GM23338 (cell line): ENCODE data around the gene TK1. TPM values are rescaled to one million over a fixed set of nuclear protein-coding genes. Genes with fewer than 3 reads are reported as not detected.

ENCODE experiments used
- ATAC-seq: fragments of 200-7000 bp; cut with Tn5 transposase; 3 replicates; pipeline ENCODE4 v1.9.1; 2020
- DNase-seq: peaks from one replicate; pipeline ENCODE4 v3.0.0-alpha.2; 2015; ENCODE audit warnings: low spot score
- H2AFZ ChIP-seq: fragments of 200-600 bp; sonication (generic); 2 replicates; pipeline ENCODE4 v1.8.0; 2016; ENCODE audit warnings: antibody characterized with exemption, mild to moderate bottlenecking, moderate library complexity
- H3F3A ChIP-seq: fragments of 200-600 bp; sonication (generic); replicated peaks from 2 replicates; pipeline ENCODE4 v1.8.0; 2017; ENCODE audit warnings: antibody characterized with exemption, mixed run types, low read depth
- H3K27ac ChIP-seq: fragments of 200-600 bp; sonication (generic); 2 replicates; pipeline ENCODE4 v1.6.1; 2016; ENCODE audit warnings: low read depth
- H3K27me3 ChIP-seq: fragments of 200-600 bp; sonication (generic); 2 replicates; pipeline ENCODE4 v1.8.0; 2016; ENCODE audit warnings: mild to moderate bottlenecking, mixed run types, moderate library complexity; ENCODE audit not compliant: insufficient read depth
- H3K36me3 ChIP-seq: fragments of 200-600 bp; sonication (generic); 2 replicates; pipeline ENCODE4 v1.8.0; 2016; ENCODE audit warnings: mild to moderate bottlenecking; ENCODE audit not compliant: insufficient read depth
- H3K4me1 ChIP-seq: fragments of 200-600 bp; sonication (generic); 2 replicates; pipeline ENCODE4 v1.8.0; 2016; ENCODE audit warnings: mild to moderate bottlenecking, moderate library complexity; ENCODE audit not compliant: insufficient read depth
- H3K4me2 ChIP-seq: fragments of 200-600 bp; sonication (generic); 2 replicates; pipeline ENCODE4 v1.7.1; 2017; ENCODE audit warnings: mixed run types
- H3K4me3 ChIP-seq: fragments of 200-600 bp; sonication (generic); 2 replicates; pipeline ENCODE4 v1.6.1; 2016; ENCODE audit warnings: mixed run types
- H3K79me2 ChIP-seq: fragments of 200-600 bp; sonication (generic); replicated peaks from 2 replicates; pipeline ENCODE4 v1.8.0; 2017; ENCODE audit warnings: mild to moderate bottlenecking; ENCODE audit not compliant: insufficient read depth
- H3K9me2 ChIP-seq: fragments of 200-600 bp; sonication (generic); 2 replicates; pipeline ENCODE4 v1.8.0; 2017; ENCODE audit not compliant: insufficient read depth
- H4K20me1 ChIP-seq: fragments of 200-600 bp; sonication (generic); replicated peaks from 2 replicates; pipeline ENCODE4 v1.8.0; 2017; ENCODE audit warnings: mild to moderate bottlenecking; ENCODE audit not compliant: insufficient read depth
- H3K27ac Mint-ChIP-seq: 2 replicates; pipeline ENCODE4 v1.8.0; 2020; ENCODE audit warnings: inconsistent platforms, mild to moderate bottlenecking, moderate library complexity, mixed read lengths
- H3K27me3 Mint-ChIP-seq: 3 replicates; pipeline ENCODE4 v1.8.0; 2022; ENCODE audit warnings: low read depth, mild to moderate bottlenecking, moderate library complexity, mixed read lengths, inconsistent platforms; ENCODE audit not compliant: insufficient read depth, poor library complexity
- H3K36me3 Mint-ChIP-seq: 3 replicates; pipeline ENCODE4 v1.8.0; 2021; ENCODE audit warnings: low read depth, mild to moderate bottlenecking, inconsistent platforms, moderate library complexity, mixed read lengths
- H3K4me1 Mint-ChIP-seq: 3 replicates; pipeline ENCODE4 v1.8.0; 2020; ENCODE audit warnings: mild to moderate bottlenecking, inconsistent platforms, mixed read lengths
- H3K4me3 Mint-ChIP-seq: 3 replicates; pipeline ENCODE4 v1.8.0; 2021; ENCODE audit warnings: moderate library complexity, mild to moderate bottlenecking, inconsistent platforms, mixed read lengths
- H3K9me3 Mint-ChIP-seq: 3 replicates; pipeline ENCODE4 v1.8.0; 2020; ENCODE audit warnings: moderate library complexity, mild to moderate bottlenecking, inconsistent platforms, mixed read lengths
- CREB1 ChIP-seq: fragments of 250-450 bp; sonication (Bioruptor Pico); IDR thresholded peaks from 2 replicates; pipeline ENCODE4 v1.5.0; 2020; ENCODE audit warnings: low read depth, mild to moderate bottlenecking, moderate library complexity
- CTCF ChIP-seq, 2 experiments: fragments of 200-600 bp in 1 of 2; sonication (generic) in 1 of 2; conservative IDR thresholded peaks; 2 replicates each; pipeline versions ENCODE4 v1.5.1 to v1.6.1; 2016 to 2017; ENCODE audit warnings: antibody characterized with exemption in 2 of 2, low read depth in 2 of 2, mild to moderate bottlenecking in 2 of 2, moderate library complexity in 1 of 2
- ETS1 ChIP-seq: IDR thresholded peaks from 2 replicates; pipeline ENCODE4 v1.6.1; 2016; ENCODE audit warnings: antibody characterized with exemption
- EZH2 ChIP-seq: fragments of 200-600 bp; sonication (generic); IDR thresholded peaks from one replicate; pipeline ENCODE4 v1.8.0; 2017; ENCODE audit warnings: antibody characterized with exemption, mild to moderate bottlenecking, low read depth; ENCODE audit not compliant: unreplicated experiment
- EZH2phosphoT487 ChIP-seq: fragments of 200-600 bp; sonication (generic); IDR thresholded peaks from one replicate; pipeline ENCODE4 v1.8.1; 2018; ENCODE audit warnings: antibody characterized with exemption; ENCODE audit not compliant: unreplicated experiment
- JUNB ChIP-seq: IDR thresholded peaks from one replicate; pipeline ENCODE4 v1.6.1; 2016; ENCODE audit warnings: antibody characterized with exemption; ENCODE audit not compliant: unreplicated experiment
- NANOG ChIP-seq: IDR thresholded peaks from 2 replicates; pipeline ENCODE4 v1.6.1; 2016; ENCODE audit warnings: antibody characterized with exemption, borderline replicate concordance
- POLR2AphosphoS5 ChIP-seq: IDR thresholded peaks from 2 replicates; pipeline ENCODE4 v1.6.1; 2016; ENCODE audit warnings: antibody characterized with exemption, low read depth
- REST ChIP-seq: IDR thresholded peaks from one replicate; pipeline ENCODE4 v1.6.1; 2018; ENCODE audit warnings: antibody characterized with exemption; ENCODE audit not compliant: unreplicated experiment
- STAT1 ChIP-seq: IDR thresholded peaks from one replicate; pipeline ENCODE4 v1.6.1; 2016; ENCODE audit warnings: antibody characterized with exemption; ENCODE audit not compliant: unreplicated experiment
- ZNF114 ChIP-seq: fragments of 250-450 bp; sonication (Bioruptor Pico); IDR thresholded peaks from 2 replicates; pipeline ENCODE4 v1.5.0; 2020; ENCODE audit warnings: mild to moderate bottlenecking, moderate library complexity
- ZNF331 ChIP-seq: fragments of 250-450 bp; sonication (Bioruptor Pico); IDR thresholded peaks from 2 replicates; pipeline ENCODE4 v1.5.0; 2020; ENCODE audit warnings: low read depth, mild to moderate bottlenecking, moderate library complexity
- ZNF462 ChIP-seq: fragments of 250-450 bp; sonication (Bioruptor Pico); IDR thresholded peaks from 2 replicates; pipeline ENCODE4 v1.5.0; 2020; ENCODE audit warnings: mild to moderate bottlenecking, moderate library complexity
- polyA plus RNA-seq: library from polyadenylated mRNA; unstranded; fragments of >200 nt; fragmentation: Nextera tagmentation; extraction: Ambion mirVana; gene quantifications from 2 replicates; pipeline ENCODE4 v1.2.1, GENCODE V29; 2016
- total RNA-seq: library from RNA; depleted of rRNA; stranded (reverse); fragments of >200 nt; shearing (Covaris generic); gene quantifications from 2 replicates; pipeline ENCODE4 v1.2.3, GENCODE V29; 2014

TK1 gene
- total and polyA plus RNA-seq, 2 experiments from 2014 or later, result 74.5 to 84.4 TPM

GRCh38 chr17:78228176-78228575, 41.3 kb upstream of the TK1 start:
- H3K36me3 Mint-ChIP-seq, result peaks cover 20% of the 10 kb centered on the region
- peaks cover 26% of the 10 kb centered on the region for H3F3A ChIP-seq
- no peaks in the 10 kb centered on the region for H3K9me3 Mint-ChIP-seq
- no peak overlapping the region for H2AFZ ChIP-seq
- no peaks in the 10 kb centered on the region for H3K9me2 ChIP-seq
- H3K27ac Mint-ChIP-seq, result no peak overlapping the region
- peaks cover 7% of the 10 kb centered on the region for H3K4me1 Mint-ChIP-seq
- no peak overlapping the region for H3K4me3 ChIP-seq
- H3K27me3 ChIP-seq, result peaks cover 26% of the 10 kb centered on the region
- H3K36me3 ChIP-seq, result peaks cover 5% of the 10 kb centered on the region; the same call in 1 of the 2 replicates
- no peak overlapping the region for H3K4me2 ChIP-seq
- H3K27ac ChIP-seq, result no peak overlapping the region
- H3K4me3 Mint-ChIP-seq, result no peak overlapping the region
- no peaks in the 10 kb centered on the region for H3K4me1 ChIP-seq
- no peak for DNase-seq
- no peak for ATAC-seq
- no peaks in the 10 kb centered on the region for H3K79me2 ChIP-seq
- H4K20me1 ChIP-seq, result no peaks in the 10 kb centered on the region; the same call in 1 of the 2 replicates
- TF ChIP-seq ETS1, result no peak
- TF ChIP-seq CTCF (conservative IDR thresholded peaks at IDR 0.05; ENCODE audit: low read depth in 2 of 2), result no peak
- no peak for TF ChIP-seq REST
- no peak for TF ChIP-seq EZH2phosphoT487
- no peak for TF ChIP-seq EZH2
- no peak for TF ChIP-seq POLR2AphosphoS5
- TF ChIP-seq ZNF114 (CRISPR knock-in tag), result no peak
- no peak for TF ChIP-seq ZNF462 (CRISPR knock-in tag)
- TF ChIP-seq ZNF331 (CRISPR knock-in tag), result no peak
- no peak for TF ChIP-seq NANOG
- TF ChIP-seq STAT1, result no peak
- TF ChIP-seq CREB1 (CRISPR knock-in tag), result no peak
- TF ChIP-seq JUNB, result no peak
- H3K27me3 Mint-ChIP-seq, result peaks cover 20% of the 10 kb centered on the region
